Neural crest cell (in vitro differentiated cells): Measurements from ENCODE around the gene CDON. TPM values are rescaled to one million over a fixed set of nuclear protein-coding genes. Genes with fewer than 3 reads are reported as not detected.
"Not testable (repeated sequence)": the region's sequence is repeated elsewhere in the genome, so short reads cannot be mapped to it uniquely, and the experiment has no call there.

Experiments
- DNase-seq: peaks from one replicate; pipeline ENCODE4 v3.0.0; 2021; ENCODE audit warnings: low read depth, mixed read lengths, low spot score
- H3K27ac Mint-ChIP-seq: one replicate; pipeline ENCODE4 v1.8.0; 2021; ENCODE audit warnings: mild to moderate bottlenecking, mixed read lengths; ENCODE audit not compliant: unreplicated experiment
- H3K27me3 Mint-ChIP-seq: 2 replicates; pipeline ENCODE4 v1.8.0; 2021; ENCODE audit warnings: low read depth, mild to moderate bottlenecking, mixed read lengths
- H3K36me3 Mint-ChIP-seq: 2 replicates; pipeline ENCODE4 v1.8.0; 2021; ENCODE audit warnings: low read depth, mild to moderate bottlenecking, mixed read lengths
- H3K4me1 Mint-ChIP-seq: 2 replicates; pipeline ENCODE4 v1.8.0; 2021; ENCODE audit warnings: mixed read lengths
- H3K4me3 Mint-ChIP-seq: one replicate; pipeline ENCODE4 v1.8.0; 2021; ENCODE audit warnings: mild to moderate bottlenecking, mixed read lengths
- H3K9me3 Mint-ChIP-seq: 2 replicates; pipeline ENCODE4 v1.8.0; 2021; ENCODE audit warnings: mixed read lengths
- CTCF ChIP-seq: fragments of 200-600 bp; sonication (generic); conservative IDR thresholded peaks from 2 replicates; pipeline ENCODE4 v1.5.0; 2021; ENCODE audit warnings: antibody characterized with exemption, mild to moderate bottlenecking
- total RNA-seq: library from RNA; stranded (reverse); gene quantifications from 2 replicates; pipeline ENCODE4 v1.2.1, GENCODE V29; 2021

CDON gene
- total RNA-seq, 1 donor from 2014 or later, result 22.1 TPM

- H3K4me1 Mint-ChIP-seq, result peaks cover 21% of the 10 kb centered on the region
- TF ChIP-seq CTCF, result no peak
- no peaks in the 10 kb centered on the region for H3K9me3 Mint-ChIP-seq
Observed at GRCh38 chr11:126029237-126029636, 33.4 kb downstream of the CDON start.

GRCh38 chr11:126028534-126028933 lies 34.1 kb downstream of the CDON start:
- H3K4me1 Mint-ChIP-seq, result peaks cover 14% of the 10 kb centered on the region
- H3K4me3 Mint-ChIP-seq, DNase-seq, H3K27ac Mint-ChIP-seq, H3K9me3 Mint-ChIP-seq, H3K36me3 Mint-ChIP-seq, H3K27me3 Mint-ChIP-seq: not testable (repeated sequence)

More at GRCh38 chr11:126029237-126029636, 33.4 kb downstream of the CDON start:
- H3K4me3 Mint-ChIP-seq, result no peak overlapping the region
- H3K27me3 Mint-ChIP-seq, result no peaks in the 10 kb centered on the region
- H3K36me3 Mint-ChIP-seq, result no peaks in the 10 kb centered on the region
- H3K27ac Mint-ChIP-seq, result no peak overlapping the region
- no peak for DNase-seq

GRCh38 chr11:126026579-126026978 lies 36.1 kb downstream of the CDON start:
- Mint-ChIP-seq H3K27ac (no peak overlapping the region), H3K4me3 (no peak overlapping the region), H3K9me3 (no peaks in the 10 kb centered on the region), H3K36me3 (no peaks in the 10 kb centered on the region), H3K4me1 (no peaks in the 10 kb centered on the region), H3K27me3 (no peaks in the 10 kb centered on the region)
- TF ChIP-seq CTCF, result no peak
- DNase-seq, result no peak

- Mint-ChIP-seq H3K4me3 (no peak overlapping the region), H3K27ac (no peak overlapping the region), H3K9me3 (no peaks in the 10 kb centered on the region), H3K4me1 (peaks cover 6% of the 10 kb centered on the region), H3K36me3 (no peaks in the 10 kb centered on the region), H3K27me3 (no peaks in the 10 kb centered on the region)
- no peak for TF ChIP-seq CTCF
- DNase-seq, result no peak
Observed at GRCh38 chr11:126025822-126026221, 36.8 kb downstream of the CDON start.

- Mint-ChIP-seq H3K4me3 (no peak overlapping the region), H3K27me3 (no peaks in the 10 kb centered on the region), H3K9me3 (no peaks in the 10 kb centered on the region), H3K27ac (no peak overlapping the region), H3K4me1 (peaks cover 18% of the 10 kb centered on the region), H3K36me3 (peaks cover under 1% of the 10 kb centered on the region)
- no peak for DNase-seq
- TF ChIP-seq CTCF, result no peak
Observed at GRCh38 chr11:126024123-126024522, 38.5 kb downstream of the CDON start.

GRCh38 chr11:126012852-126013251 lies 49.8 kb downstream of the CDON start:
- Mint-ChIP-seq H3K36me3 (peaks cover 9% of the 10 kb centered on the region), H3K27ac (no peak overlapping the region), H3K27me3 (no peaks in the 10 kb centered on the region), H3K4me3 (no peak overlapping the region), H3K4me1 (no peaks in the 10 kb centered on the region), H3K9me3 (no peaks in the 10 kb centered on the region)
- TF ChIP-seq CTCF, result no peak
- no peak for DNase-seq
